AG04449 (cell line): ENCODE results near the gene NENF.

Experiments
- CTCF ChIA-PET: fragments of 350-600 bp; formaldehyde crosslinking; extraction: SDS; loops from one replicate; lab custom pipeline; 2021; ENCODE audit warnings: antibody characterized with exemption; lab: Yijun Ruan, JAX
- POLR2A ChIA-PET: fragments of 400-600, 350-600 bp; formaldehyde crosslinking; extraction: SDS; loops from one replicate; lab custom pipeline; 2020; ENCODE audit warnings: antibody characterized with exemption, inconsistent platforms; lab: Yijun Ruan, JAX
- DNase-seq: peaks from one replicate; pipeline ENCODE4 v3.0.0-alpha.2; 2010; ENCODE audit warnings: low read depth, low spot score
- H3K4me3 ChIP-seq: 2 replicates; pipeline ENCODE4 v1.5.1; 2011; ENCODE audit warnings: low read depth, mild to moderate bottlenecking, control low read depth, low read length
- TF ChIP-seq, protein P1 (sequence below): IDR thresholded peaks from one replicate; pipeline ENCODE4 v1.5.1; 2011; ENCODE audit warnings: mild to moderate bottlenecking, moderate library complexity, low read length, control low read depth, inconsistent platforms; ENCODE audit not compliant: insufficient read depth; ENCODE audit errors: missing control alignments

NENF gene

DNA sequence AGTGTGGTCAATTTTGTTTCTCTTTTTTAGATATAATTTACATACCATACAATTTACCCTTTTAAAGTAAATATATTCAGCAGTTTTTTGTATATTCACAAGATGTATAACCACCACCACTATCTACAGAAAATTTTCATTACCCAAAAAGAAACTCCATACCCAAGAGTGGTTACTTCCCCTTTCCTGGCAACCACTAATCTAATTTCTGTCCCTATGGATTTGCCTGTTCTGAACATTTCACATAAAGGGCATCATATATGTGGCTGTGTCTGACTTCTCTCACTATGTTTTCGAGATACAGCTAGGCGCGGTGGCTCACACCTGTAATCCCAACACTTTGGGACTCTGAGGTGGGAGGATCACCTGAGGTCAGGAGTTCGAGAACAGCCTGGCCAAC lies 31.7 kb upstream of the NENF start:
- TF ChIP-seq, protein P1, sequence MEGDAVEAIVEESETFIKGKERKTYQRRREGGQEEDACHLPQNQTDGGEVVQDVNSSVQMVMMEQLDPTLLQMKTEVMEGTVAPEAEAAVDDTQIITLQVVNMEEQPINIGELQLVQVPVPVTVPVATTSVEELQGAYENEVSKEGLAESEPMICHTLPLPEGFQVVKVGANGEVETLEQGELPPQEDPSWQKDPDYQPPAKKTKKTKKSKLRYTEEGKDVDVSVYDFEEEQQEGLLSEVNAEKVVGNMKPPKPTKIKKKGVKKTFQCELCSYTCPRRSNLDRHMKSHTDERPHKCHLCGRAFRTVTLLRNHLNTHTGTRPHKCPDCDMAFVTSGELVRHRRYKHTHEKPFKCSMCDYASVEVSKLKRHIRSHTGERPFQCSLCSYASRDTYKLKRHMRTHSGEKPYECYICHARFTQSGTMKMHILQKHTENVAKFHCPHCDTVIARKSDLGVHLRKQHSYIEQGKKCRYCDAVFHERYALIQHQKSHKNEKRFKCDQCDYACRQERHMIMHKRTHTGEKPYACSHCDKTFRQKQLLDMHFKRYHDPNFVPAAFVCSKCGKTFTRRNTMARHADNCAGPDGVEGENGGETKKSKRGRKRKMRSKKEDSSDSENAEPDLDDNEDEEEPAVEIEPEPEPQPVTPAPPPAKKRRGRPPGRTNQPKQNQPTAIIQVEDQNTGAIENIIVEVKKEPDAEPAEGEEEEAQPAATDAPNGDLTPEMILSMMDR, result no peak
- no peak for DNase-seq
- POLR2A ChIA-PET, result no interaction called here
- CTCF ChIA-PET, result no interaction called here
- H3K4me3 ChIP-seq, result no peak overlapping the region

DNA sequence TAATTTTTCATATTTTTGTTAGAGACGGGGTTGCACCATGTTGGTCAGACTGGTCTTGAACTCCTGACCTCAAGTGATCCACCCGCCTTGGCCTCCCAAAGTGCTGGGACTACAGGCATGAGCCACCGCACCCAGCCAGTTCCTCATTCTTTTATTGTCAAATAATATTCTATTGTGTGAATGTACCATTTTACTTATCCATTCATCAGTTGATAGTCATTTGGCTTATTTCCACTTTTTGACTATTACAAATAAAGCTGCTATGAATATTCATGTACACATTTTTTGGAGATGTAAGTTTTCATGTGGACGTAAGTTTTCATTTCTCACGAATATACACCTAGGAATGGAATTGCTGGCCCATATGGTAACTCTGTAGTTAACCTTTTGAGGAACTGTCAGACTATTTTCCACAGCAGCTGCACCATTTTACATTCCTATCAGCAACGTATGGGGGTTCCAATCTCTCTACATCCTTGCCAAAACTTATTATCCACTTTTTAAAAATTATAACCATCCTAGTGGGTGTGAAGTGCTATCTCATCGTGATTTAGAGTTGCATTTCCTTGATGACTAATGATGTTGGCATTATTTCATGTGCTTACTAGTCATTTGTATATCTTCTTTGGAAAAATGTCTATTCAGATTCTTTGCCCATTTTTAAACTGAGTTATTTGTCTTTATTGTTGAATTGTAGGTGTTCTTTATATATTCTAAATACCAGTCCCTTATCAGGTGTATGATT lies 30.7 kb upstream of the NENF start:
- CTCF ChIA-PET, result no interaction called here
- POLR2A ChIA-PET, result no interaction called here
- no peak for DNase-seq
- no peak overlapping the region for H3K4me3 ChIP-seq
- TF ChIP-seq, protein P1, result no peak

DNA sequence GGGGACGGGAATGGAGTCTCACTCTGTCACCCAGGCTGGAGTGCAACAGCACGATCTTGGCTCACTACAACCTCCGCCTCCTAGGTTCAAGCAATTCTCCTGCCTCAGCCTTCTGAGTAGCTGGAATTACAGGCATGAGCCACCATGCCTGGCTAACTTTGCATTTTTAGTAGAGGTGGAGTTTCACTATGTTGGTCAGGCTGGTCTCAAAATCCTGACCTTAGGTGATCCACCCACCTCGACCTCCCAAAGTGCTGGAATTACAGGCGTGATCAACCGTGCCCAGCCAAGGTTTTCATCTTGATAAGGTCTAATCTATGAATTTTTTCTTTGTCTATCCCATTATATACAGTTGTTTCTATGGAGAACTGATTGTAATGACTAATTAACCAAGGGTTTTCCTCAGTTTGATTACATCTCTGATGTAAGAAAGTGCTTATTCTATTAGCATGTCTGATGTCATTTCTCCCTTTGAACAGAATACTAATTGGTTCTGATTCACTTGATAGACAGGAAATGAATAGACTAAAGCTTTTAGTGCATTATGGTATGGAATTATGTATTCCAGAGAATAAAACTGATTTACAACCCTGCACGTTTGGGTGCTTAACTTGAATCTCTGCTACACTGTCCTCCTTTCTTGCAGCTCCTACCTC lies 29.9 kb upstream of the NENF start:
- TF ChIP-seq, protein P1, result no peak
- no peak for DNase-seq
- H3K4me3 ChIP-seq, result no peak overlapping the region
- ChIA-PET CTCF (interaction anchor here (0.9 to 1.1 kb wide), 3 partner anchors 11 to 340 kb away, joined by 3 to 5 read pairs (median 3); no protein-coding TSS in a partner anchor), POLR2A (no interaction called here)

DNA sequence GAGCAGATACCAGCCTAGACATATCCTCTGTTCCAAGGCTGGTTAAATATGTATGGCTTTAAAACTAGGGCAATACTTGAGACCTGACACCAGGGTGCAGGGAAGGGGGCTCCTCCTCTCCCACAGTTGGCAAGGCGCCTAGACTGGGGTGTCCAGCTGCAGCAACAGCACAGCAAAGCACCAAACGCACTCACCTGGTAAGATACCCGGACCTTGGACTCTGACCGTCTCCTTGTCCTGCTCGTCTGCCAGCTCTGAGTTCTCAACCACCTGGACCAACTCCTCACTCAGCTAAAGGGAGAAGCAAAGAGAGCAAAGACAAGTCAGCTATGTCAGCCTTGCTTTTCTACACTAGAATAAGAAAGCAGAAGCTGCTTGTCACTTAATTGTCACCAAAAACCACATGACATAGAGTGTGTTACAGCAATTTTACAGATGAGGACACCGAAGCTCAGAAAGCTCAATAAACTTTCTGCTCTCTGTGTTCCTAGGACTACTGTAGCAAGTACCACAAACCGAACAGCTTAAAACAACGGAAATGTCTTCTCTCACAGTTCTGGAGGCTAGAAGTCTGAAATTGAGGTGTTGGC lies 22.4 kb upstream of the NENF start:
- no peak overlapping the region for H3K4me3 ChIP-seq
- TF ChIP-seq, protein P1, result no peak
- ChIA-PET POLR2A (no interaction called here), CTCF (interaction anchor here (1.4 to 1.5 kb wide), 2 partner anchors 46 to 348 kb away, joined by 3 to 6 read pairs; no protein-coding TSS in a partner anchor)
- no peak for DNase-seq

DNA sequence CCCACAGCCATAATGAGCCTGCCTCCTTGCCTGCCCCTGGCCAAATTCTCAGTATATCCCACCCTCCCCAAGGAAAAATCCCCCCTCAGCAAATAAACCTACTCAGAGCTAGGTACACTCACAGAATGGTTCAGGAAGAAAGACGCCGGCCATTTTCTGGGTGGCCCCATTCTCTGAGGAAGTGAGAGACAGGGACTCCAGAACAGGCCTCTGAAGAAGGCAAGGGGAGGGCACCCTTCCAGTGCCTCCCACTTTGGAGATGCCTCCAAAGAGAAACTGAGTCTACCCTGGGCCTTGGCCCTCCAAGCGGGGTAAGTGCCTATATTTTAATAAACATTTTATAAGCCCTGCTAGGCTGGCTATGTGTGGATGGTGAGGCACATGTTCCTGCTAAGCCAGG lies 20.3 kb upstream of the NENF start:
- no peak overlapping the region for H3K4me3 ChIP-seq
- no peak for DNase-seq
- CTCF ChIA-PET, result interaction anchor here (1.4 to 1.5 kb wide), 2 partner anchors 13 to 377 kb away, joined by 3 to 4 read pairs; partner anchors contain the start of genes DTL and INTS7
- TF ChIP-seq, protein P1, result no peak
- POLR2A ChIA-PET, result no interaction called here

DNA sequence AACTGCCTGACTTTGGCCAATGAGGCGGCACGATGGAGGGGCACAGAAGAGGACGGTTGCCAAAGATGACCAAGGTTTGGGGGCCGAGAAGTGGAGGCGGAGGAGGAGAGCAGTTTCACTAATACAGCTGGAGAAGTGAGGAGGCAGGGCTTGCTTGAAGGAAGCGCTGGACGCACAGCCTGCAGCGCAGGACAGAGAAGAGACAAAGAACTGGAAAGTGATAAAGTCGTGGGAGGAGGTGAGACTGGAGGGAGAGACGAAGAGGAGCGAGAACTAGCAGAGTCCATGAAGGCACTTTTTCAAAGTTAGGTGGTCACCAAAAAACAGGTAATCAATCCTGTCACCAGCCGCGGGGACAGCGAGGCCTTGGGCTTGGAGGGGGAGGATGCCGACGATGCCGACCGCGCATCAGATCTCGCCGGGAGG lies 18.8 kb upstream of the NENF start:
- ChIA-PET POLR2A (no interaction called here), CTCF (interaction anchor here (0.6 to 1.5 kb wide), 3 partner anchors 10 to 42 kb away, joined by 3 to 4 read pairs (median 3); no protein-coding TSS in a partner anchor)
- peak overlapping the region; percentile 97 for H3K4me3 ChIP-seq
- TF ChIP-seq, protein P1, result no peak
- no peak for DNase-seq
